Skeletal muscle satellite cell (primary cell): ENCODE data around the gene HOXD8.

Source experiments
- H3K27me3 ChIP-seq: 2 replicates; pipeline ENCODE4 v1.7.0; 2013; ENCODE audit warnings: low read length; ENCODE audit not compliant: control insufficient read depth, insufficient read depth
- H3K36me3 ChIP-seq: 2 replicates; pipeline ENCODE4 v1.7.0; 2013; ENCODE audit warnings: mild to moderate bottlenecking, control low read depth, low read length; ENCODE audit not compliant: insufficient read depth
- H3K4me1 ChIP-seq: 2 replicates; pipeline ENCODE4 v1.7.0; 2013; ENCODE audit warnings: low read length; ENCODE audit not compliant: control insufficient read depth, insufficient read depth
- H3K4me2 ChIP-seq: 2 replicates; pipeline ENCODE4 v1.7.0; 2013; ENCODE audit warnings: mild to moderate bottlenecking, low read length
- H3K4me3 ChIP-seq: 2 replicates; pipeline ENCODE4 v1.7.0; 2013; ENCODE audit warnings: low read length
- H3K9ac ChIP-seq: 2 replicates; pipeline ENCODE4 v1.7.0; 2013; ENCODE audit warnings: mild to moderate bottlenecking, low read depth, low read length, moderate library complexity
- H3K9me3 ChIP-seq: replicated peaks from 2 replicates; pipeline ENCODE4 v1.7.0; 2013; ENCODE audit warnings: mild to moderate bottlenecking, control low read depth, low read length

HOXD8 gene

DNA sequence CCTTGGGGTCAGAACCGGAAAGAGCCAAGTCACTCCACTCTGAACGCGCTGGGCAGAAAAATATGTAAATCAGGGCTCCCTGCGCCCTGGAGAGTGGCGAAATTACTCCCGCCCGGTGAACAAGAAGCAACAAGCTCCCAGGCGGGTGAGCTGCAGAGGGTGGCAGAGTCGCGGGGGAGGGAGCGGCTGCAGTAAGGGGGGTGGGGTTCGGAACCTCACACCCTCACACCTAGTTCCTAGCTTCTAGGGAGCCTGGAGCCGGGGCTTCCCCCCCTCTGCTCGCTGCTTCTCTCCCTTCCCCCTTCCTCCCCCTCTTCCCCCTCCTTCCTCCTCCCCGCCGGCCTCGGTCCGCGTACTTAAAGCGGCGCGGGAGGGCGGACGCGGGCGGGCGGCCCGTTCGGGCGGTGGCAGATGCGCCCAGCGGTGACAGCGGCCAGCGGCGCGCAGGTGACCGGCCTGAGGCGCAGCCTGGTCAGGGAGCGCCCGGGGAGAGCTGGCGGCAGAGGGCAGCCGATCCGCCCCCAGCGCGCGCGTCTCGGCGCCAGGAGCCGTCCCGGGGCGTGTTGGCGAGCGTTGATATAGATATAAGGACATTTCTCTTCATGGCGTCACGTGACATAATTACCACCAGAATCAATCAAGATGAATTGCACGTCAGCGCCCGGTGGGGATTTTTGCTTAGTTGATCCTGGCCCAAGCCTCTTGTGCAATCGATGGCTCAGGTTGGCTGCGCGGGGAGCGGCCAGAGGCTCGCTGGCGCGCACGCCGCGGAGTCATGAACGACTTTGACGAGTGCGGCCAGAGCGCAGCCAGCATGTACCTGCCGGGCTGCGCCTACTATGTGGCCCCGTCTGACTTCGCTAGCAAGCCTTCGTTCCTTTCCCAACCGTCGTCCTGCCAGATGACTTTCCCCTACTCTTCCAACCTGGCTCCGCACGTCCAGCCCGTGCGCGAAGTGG, 22.6 kb upstream of the HOXD8 start, which contains the start of gene HOXD11:
Gene HOXD11, plus strand, starts transcription at position 700 of the 959 bp plus-strand sequence. Its CDS starts 76 bp downstream, at position 776.
- Histone ChIP-seq H3K9me3 (no peaks in the 10 kb centered on the region), H3K36me3 (no peaks in the 10 kb centered on the region), H3K4me3 (peak within 1 kb of the TSS; percentile 53), H3K4me1 (peaks cover 18% of the 10 kb centered on the region), H3K4me2 (peak within 1 kb of the TSS; percentile 56), H3K27me3 (peaks cover 92% of the 10 kb centered on the region), H3K9ac (no peak within 1 kb of the TSS)

DNA sequence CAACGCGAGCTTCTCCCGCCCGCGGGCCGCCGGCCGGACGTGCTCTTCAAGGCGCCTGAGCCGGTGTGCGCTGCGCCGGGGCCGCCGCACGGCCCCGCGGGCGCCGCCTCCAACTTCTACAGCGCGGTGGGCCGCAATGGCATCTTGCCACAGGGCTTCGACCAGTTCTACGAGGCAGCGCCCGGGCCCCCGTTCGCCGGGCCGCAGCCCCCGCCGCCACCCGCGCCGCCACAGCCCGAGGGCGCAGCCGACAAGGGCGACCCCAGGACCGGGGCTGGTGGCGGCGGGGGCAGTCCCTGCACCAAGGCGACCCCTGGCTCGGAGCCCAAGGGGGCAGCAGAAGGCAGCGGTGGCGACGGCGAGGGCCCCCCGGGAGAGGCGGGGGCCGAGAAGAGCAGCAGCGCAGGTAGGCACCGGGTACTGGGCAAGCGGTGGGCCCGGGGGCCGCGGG, 21.7 kb upstream of the HOXD8 start:
- Histone ChIP-seq H3K27me3 (peaks cover 92% of the 10 kb centered on the region), H3K4me1 (peaks cover 18% of the 10 kb centered on the region), H3K36me3 (no peaks in the 10 kb centered on the region), H3K4me2 (no peak overlapping the region), H3K9ac (no peak overlapping the region), H3K4me3 (no peak overlapping the region), H3K9me3 (no peaks in the 10 kb centered on the region)

DNA sequence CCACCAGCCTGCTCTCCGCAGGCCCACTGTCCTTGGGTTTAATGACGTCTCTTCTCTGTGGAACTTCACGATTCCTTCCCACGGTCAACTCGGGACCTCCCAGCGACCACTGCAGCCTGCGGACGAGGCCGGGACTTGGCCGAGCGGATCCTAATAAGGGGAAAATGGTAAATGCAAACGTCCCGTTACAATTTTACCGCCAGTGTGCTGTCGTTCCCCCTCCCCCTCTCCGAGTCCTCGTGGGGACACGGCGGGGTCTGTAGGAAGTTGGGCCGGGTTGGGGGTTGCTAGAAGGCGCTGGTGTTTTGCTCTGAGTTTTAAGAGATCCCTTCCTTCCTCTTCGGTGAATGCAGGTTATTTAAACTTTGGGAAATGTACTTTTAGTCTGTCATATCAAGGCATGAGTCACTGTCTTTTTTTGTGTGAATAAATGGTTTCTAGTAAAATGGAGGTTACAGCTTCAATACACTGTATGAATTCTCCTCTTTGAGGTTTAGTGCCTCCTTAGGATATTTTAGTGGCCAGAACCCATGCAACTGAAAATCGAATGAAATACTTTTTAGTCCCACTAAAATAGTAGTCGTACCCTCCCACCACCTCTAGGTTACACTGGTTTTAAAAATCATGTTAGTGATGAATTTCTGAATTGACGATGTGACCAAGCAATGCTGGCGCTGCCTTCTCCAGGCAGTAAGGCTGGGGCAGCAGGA, 20.2 kb upstream of the HOXD8 start:
- no peak overlapping the region for H3K4me2 ChIP-seq
- no peak overlapping the region for H3K4me3 ChIP-seq
- peaks cover 12% of the 10 kb centered on the region for H3K4me1 ChIP-seq
- peaks cover 92% of the 10 kb centered on the region for H3K27me3 ChIP-seq
- no peak overlapping the region for H3K9ac ChIP-seq
- H3K36me3 ChIP-seq = no peaks in the 10 kb centered on the region
- no peaks in the 10 kb centered on the region for H3K9me3 ChIP-seq

DNA sequence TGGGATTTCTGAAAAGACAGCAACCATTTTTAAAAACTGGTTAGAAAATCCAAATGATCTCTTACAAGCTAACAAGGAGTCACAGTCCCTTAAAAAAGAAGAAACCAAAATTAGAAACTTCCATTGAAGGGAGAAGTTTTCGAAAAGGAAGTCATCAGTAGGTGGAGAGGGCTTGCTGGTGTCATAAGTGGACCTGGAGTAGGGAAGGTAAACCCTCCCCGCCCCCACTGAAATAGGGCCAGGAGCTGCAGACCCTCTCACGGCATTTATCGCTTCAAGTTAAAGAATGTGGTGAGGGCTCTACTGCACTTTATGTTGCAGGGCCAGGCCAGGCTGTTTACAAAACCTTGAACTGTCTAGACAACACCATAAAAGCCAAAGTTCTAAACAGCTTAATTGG, 19.6 kb upstream of the HOXD8 start:
- Histone ChIP-seq H3K27me3 (peaks cover 92% of the 10 kb centered on the region), H3K9me3 (no peaks in the 10 kb centered on the region), H3K4me3 (no peak overlapping the region), H3K36me3 (no peaks in the 10 kb centered on the region), H3K4me1 (peaks cover 6% of the 10 kb centered on the region), H3K9ac (no peak overlapping the region), H3K4me2 (no peak overlapping the region)

DNA sequence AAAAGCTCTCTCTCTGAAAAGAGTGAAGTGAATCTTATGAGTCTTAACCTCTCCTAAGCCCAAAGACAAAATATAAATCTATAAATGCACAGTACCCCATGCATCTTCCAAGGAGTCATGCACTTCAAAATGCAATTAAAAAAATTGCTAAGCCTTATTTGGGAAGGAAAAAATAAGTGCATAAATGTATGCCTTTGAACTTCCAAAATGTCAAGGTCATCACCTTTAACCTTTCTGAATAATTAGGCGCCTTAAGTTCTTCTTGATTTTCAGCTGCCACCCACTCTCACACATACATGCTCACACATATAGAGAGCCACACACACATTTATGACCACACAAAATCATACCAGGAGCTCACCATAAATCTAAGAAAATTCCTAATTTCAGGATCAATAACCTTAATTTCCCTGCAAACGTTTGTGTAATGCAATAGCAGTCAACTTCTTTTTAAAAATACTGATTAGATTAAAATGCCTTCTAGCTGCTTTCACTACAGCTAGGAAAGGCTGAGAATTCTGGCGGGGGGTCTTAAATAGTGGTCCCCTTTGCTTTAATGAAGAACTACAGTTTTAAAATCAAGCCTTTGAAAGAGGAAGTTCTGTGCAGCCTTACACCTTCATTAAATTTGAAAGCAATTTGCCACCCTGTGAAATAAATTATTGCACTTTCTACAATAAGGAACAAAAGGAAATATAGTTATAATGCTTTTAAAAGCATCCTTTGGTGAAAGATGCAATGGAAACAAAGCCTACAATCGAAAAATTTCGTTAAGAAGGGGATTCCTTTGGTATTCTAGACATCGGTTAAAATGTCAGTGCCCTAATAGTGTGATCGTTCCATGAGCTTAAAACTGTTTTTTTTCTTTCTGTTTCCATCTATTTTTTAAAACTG, 18.8 kb upstream of the HOXD8 start:
- Histone ChIP-seq H3K9me3 (no peaks in the 10 kb centered on the region), H3K9ac (no peak overlapping the region), H3K4me2 (no peak overlapping the region), H3K4me1 (peaks cover 5% of the 10 kb centered on the region), H3K36me3 (no peaks in the 10 kb centered on the region), H3K4me3 (no peak overlapping the region), H3K27me3 (peaks cover 92% of the 10 kb centered on the region)

DNA sequence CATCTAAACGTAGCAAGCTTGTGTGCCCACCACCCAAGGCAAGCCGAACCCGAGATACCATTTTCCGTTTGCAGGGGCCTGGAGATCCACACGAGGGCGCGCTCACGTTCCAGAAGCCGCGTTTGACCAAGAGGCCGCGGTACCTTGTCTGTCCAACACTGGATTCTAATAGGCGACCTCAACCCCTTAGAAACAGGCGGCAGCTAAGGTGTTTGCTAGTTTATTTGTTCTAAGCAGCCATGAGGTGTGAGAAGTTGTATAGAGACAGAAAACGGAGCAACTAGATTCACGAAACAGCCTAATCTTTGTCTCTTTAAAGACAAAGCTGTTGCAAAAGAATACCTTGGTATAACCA, 18.2 kb upstream of the HOXD8 start:
- Histone ChIP-seq H3K4me1 (peaks cover 5% of the 10 kb centered on the region), H3K9ac (no peak overlapping the region), H3K4me3 (no peak overlapping the region), H3K9me3 (no peaks in the 10 kb centered on the region), H3K4me2 (no peak overlapping the region), H3K36me3 (no peaks in the 10 kb centered on the region), H3K27me3 (peaks cover 92% of the 10 kb centered on the region)

DNA sequence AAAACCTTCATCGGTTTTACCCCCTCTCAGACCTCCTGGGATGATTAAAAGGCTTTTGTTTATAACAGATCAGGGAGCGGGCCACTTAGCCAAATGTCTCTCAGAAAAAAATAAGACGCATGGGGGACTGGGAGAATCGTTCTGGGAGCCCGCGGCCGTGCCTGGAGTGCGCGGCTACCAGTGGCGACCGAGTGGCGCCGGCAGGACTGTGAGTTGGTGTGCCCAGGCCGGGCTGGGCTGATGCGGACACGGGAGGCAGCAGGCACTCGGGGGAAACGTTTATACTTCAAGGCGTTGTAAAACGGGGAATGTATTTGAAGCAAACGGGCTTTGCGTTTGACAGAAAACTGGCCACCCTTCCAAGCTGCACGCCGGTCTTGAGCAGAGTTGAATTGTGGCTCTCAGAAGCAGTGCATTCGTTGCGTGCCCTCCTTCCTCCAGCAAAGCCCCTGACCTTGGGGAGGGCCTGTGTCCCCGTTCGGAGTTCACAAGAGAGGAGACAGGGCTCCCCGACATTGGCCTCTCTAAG, 17.6 kb upstream of the HOXD8 start:
- Histone ChIP-seq H3K4me3 (no peak overlapping the region), H3K9ac (no peak overlapping the region), H3K9me3 (peaks cover 5% of the 10 kb centered on the region), H3K4me2 (no peak overlapping the region), H3K36me3 (no peaks in the 10 kb centered on the region), H3K4me1 (peaks cover 5% of the 10 kb centered on the region), H3K27me3 (peaks cover 92% of the 10 kb centered on the region)

DNA sequence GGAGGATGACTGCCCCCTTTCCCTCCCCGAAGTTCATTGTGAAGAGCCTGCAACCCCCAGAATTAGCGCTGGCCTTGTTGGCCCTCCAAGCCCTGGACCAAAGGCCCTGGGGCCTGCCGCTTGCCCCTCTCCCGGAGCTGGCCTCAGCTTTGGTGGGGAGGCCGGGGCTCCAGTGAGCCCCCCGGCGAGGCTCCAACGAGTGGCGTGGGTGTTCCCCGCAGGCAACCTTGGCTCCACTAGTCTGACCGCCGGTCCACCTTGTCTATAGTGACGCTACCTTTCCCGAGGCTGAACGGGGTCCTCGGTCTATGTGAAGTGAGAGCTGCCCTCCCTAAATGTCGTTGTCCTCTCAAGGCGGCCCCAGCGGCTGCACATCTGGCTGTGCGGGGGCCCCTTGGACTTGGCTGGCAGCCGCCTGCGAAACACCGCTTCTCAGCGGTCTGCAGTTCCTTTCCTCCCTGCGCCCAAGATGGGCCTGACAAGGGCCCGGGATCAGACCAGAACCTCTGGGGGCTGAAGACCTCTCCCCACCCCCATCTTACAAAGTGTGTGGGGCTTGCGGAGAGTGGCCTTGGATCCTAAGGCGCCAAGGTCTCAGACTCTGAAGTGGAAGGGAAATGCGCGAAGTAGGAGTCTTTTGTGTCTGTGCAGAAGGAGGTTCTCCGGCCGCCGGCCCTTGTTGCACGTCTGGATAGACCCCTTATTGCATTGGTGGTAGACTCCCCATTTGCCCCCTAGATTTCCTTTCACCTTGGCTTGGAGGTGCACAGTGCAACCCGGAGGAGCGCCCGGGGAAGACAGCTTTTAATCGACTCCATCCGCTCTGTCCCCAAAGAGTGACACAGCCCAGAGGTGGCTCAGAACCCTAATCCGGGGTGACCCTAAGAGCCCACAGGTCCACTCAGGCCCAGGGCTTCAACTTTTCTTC, 16.9 kb upstream of the HOXD8 start:
- Histone ChIP-seq H3K36me3 (no peaks in the 10 kb centered on the region), H3K4me2 (no peak overlapping the region), H3K4me1 (no peaks in the 10 kb centered on the region), H3K27me3 (peaks cover 95% of the 10 kb centered on the region), H3K9me3 (peaks cover 5% of the 10 kb centered on the region), H3K4me3 (no peak overlapping the region), H3K9ac (no peak overlapping the region)

DNA sequence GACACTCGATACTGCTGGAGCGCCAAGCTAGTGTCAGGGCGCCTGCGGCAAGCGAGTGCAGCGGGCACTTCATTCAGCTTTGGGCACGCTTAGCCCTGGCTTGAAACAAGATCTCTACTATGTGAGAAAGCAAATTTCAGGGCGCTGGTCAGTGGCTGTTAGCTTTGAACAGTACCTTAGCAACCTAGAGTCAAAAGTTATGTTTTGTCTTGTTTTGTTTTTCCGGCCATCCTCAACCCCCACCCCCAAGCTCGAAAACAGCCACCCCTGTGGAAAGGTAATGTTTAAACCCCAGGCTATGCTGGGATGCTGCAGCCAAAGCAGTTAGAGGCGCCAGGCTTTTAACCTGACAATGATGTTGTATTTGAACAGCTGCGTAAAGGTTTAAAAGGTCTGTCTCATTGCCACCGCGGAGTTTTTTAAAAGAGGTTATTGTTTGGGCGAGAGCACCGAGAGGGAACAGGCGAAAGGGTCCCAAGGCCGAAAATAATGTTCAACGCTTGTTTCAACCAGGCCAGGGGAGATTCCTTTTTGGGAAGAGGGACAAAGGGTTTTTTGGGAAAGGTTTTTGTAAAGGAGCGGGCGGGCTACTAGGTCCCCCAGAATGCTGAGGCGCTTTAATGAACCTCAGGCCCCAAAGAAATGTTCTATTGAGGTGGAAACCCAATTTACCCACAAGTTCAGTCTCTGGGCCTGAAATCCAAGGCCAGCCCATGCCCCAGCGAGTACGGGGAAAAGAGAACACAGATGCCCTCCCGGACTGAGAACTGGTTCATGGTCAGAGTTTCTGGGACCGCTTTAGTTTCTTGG, 15.2 kb upstream of the HOXD8 start:
- Histone ChIP-seq H3K4me3 (no peak overlapping the region), H3K9ac (no peak overlapping the region), H3K9me3 (peaks cover 5% of the 10 kb centered on the region), H3K4me2 (no peak overlapping the region), H3K4me1 (no peaks in the 10 kb centered on the region), H3K36me3 (no peaks in the 10 kb centered on the region), H3K27me3 (peaks cover 98% of the 10 kb centered on the region)
